RWPE1 (cell line): Measurements from ENCODE around the gene ADAMTS2.

ENCODE experiments used
- CTCF ChIA-PET: fragments of 350-600 bp; sonication (Branson Sonifier 250); formaldehyde crosslinking; extraction: SDS; loops from one replicate; lab custom pipeline; 2021; lab: Yijun Ruan, JAX
- POLR2A ChIA-PET: fragments of 400-600 bp; formaldehyde crosslinking; extraction: SDS; loops from one replicate; lab custom pipeline; 2020; ENCODE audit warnings: antibody characterized with exemption; ENCODE audit not compliant: low non-redundant PET; lab: Yijun Ruan, JAX
- DNase-seq: peaks from one replicate; pipeline ENCODE4 v3.0.0; 2012; ENCODE audit warnings: low spot score
- H3K27ac ChIP-seq: fragments of 450-650 bp; 2 replicates; pipeline ENCODE4 v1.5.1; 2017
- CTCF ChIP-seq: fragments of 450-650 bp; conservative IDR thresholded peaks from 2 replicates; pipeline ENCODE4 v1.5.1; 2017; ENCODE audit warnings: low read depth, mild to moderate bottlenecking

The ADAMTS2 gene

DNA sequence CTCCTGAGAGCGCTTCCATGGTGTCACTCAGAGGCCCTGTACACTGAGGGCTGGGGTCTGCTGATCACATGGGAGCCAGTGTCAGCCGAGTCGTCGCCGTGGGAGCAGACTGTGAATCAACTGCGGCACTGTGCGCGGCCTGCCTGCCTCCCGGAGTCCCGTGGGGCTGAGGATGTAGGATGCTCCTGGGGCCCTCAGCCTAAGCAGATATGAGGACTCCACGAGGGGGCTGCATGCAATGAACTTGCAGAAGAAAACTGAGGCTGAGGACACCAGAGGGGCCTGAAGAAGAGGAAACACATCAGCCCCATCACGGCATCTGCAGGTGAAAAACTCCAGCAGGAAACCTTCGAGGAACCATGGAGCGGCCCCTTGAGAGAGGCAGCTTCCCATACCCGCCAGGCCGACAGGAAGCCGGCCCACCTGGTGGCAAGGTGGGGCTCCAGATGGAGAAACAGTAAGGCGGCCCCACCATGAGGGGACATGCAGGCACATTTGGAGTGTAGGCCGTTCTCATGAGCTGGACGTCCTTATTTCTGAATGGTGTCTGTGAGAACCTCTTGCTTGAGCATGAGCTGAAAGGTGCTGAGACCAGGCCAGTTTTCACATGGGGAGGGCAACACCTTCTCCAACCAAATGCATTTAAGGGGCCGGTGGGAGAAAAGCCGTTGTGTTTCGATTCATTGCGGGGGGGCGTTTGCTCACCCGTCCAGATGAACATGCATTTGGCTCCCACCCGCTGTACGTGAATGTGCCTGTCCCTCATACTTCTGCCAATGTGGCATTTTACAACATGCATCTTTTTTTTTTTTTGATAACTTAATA lies 35.2 kb upstream of the ADAMTS2 start:
- no peak for TF ChIP-seq CTCF
- CTCF ChIA-PET = no interaction called here
- H3K27ac ChIP-seq = no peak overlapping the region
- no peak for DNase-seq
- POLR2A ChIA-PET = no interaction called here

DNA sequence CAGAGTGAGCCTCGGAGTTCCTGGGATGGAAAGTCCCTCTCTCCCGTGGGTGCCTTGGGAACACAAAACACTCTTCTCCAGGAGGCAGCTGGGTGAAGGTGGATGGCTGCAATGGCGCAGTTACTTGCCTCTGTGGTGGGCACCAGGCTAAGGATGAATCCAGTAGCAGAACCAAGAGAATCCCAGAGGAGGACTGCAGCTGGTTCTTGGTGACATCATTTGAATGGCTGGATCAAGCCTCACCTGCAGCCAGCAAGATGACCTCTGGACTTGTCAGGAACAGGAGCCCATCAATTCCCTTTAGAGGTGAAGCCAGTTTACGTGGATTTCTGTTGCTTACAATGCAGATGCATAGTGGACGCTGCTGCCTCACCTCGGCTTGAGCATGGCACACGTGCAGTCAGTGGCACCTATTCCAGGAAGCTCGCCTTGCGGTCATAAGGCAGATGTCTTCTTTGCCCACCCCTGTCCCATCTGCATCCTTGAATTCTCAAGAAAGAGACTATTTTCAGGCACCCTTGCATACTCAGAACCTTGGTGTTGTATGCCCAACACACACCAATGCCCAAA lies 34.1 kb upstream of the ADAMTS2 start:
- no peak for DNase-seq
- ChIA-PET POLR2A (no interaction called here), CTCF (interaction anchor here (0.7 kb wide), 1 partner anchor 1093 kb away, joined by 4 read pairs; no protein-coding TSS in a partner anchor)
- TF ChIP-seq CTCF = no peak
- no peak overlapping the region for H3K27ac ChIP-seq

GRCh38 chr5:179378441-179379271 lies 33.4 kb upstream of the ADAMTS2 start:
- ChIA-PET CTCF (interaction anchor here (0.7 kb wide), 1 partner anchor 1092 kb away, joined by 4 read pairs; no protein-coding TSS in a partner anchor), POLR2A (no interaction called here)
- no peak for DNase-seq
- no peak for TF ChIP-seq CTCF
- no peak overlapping the region for H3K27ac ChIP-seq

- DNase-seq = no peak
- ChIA-PET POLR2A (no interaction called here), CTCF (no interaction called here)
- TF ChIP-seq CTCF = no peak
- no peak overlapping the region for H3K27ac ChIP-seq
Measured at GRCh38 chr5:179378116-179378440, 32.8 kb upstream of the ADAMTS2 start.

- no peak for TF ChIP-seq CTCF
- H3K27ac ChIP-seq = no peak overlapping the region
- ChIA-PET CTCF (no interaction called here), POLR2A (no interaction called here)
- DNase-seq = no peak
Measured at GRCh38 chr5:179377421-179378115, 32.3 kb upstream of the ADAMTS2 start.
